HepG2 (cell line): Measurements from ENCODE around the gene ADAMTS2. TPM values are rescaled to one million over a fixed set of nuclear protein-coding genes. Genes with fewer than 3 reads are reported as not detected.

Source experiments
- ATAC-seq: fragments of 200-7000 bp; cut with Tn5 transposase; 3 replicates; pipeline ENCODE4 v1.9.1; 2020; ENCODE audit warnings: mild to moderate bottlenecking, moderate library complexity
- BruUV-seq: library from RNA; stranded (reverse); fragments of 400-500 nt; replicated peaks from 2 replicates; lab custom pipeline; 2021; lab: Mats Ljungman, UMichigan
- CTCF ChIA-PET: fragments of 300-600 bp; formaldehyde crosslinking; extraction: SDS; loops from one replicate; lab custom pipeline; 2021; ENCODE audit warnings: low total read pairs, inconsistent platforms, low intra/inter-chr PET ratio; lab: Yijun Ruan, JAX
- POLR2A ChIA-PET: fragments of 350-600 bp; sonication (Branson Sonifier 250); formaldehyde crosslinking; loops from one replicate; lab custom pipeline; 2020; ENCODE audit warnings: antibody characterized with exemption, inconsistent platforms; lab: Yijun Ruan, JAX
- DNase-seq: peaks from one replicate; pipeline ENCODE4 v3.0.0-alpha.2; 2015; ENCODE audit warnings: low spot score
- FAIRE-seq: peaks from 3 replicates; lab custom pipeline; 2011; peaks lifted over from hg19 to GRCh38; lab: Jason Lieb, UNC
- H2AFZ ChIP-seq: one replicate; pipeline ENCODE4 v1.6.1; 2011; ENCODE audit warnings: low read length, inconsistent platforms
- H3K27ac ChIP-seq: fragments of 300-600 bp; 3 replicates; pipeline ENCODE4 v1.8.0; 2011; ENCODE audit warnings: mixed run types, mild to moderate bottlenecking, mixed read lengths, low read length, inconsistent platforms; ENCODE audit not compliant: insufficient read depth; ENCODE audit errors: extremely low read length
- H3K27me3 ChIP-seq, 2 experiments: fragments of 200-600 bp in 1 of 2; 2 replicates in 1 of 2; 3 replicates in 1 of 2; pipeline versions ENCODE4 v1.6.0 to v1.8.0; 2011; ENCODE audit warnings: low read length in 2 of 2, mild to moderate bottlenecking in 2 of 2, moderate library complexity in 2 of 2, inconsistent platforms in 1 of 2; ENCODE audit not compliant: insufficient read depth in 2 of 2, control insufficient read depth in 1 of 2
- H3K36me3 ChIP-seq, 2 experiments: fragments of 200-600 bp in 1 of 2; replicated peaks in 1 of 2; 2 replicates in 1 of 2; 3 replicates in 1 of 2; pipeline versions ENCODE4 v1.5.1 to v1.8.0; 2011; ENCODE audit warnings: low read length in 2 of 2, inconsistent platforms in 1 of 2; ENCODE audit not compliant: insufficient read depth in 2 of 2, control insufficient read depth in 1 of 2
- H3K4me1 ChIP-seq: 2 replicates; pipeline ENCODE4 v1.5.1; 2012; ENCODE audit warnings: low read length, inconsistent platforms; ENCODE audit not compliant: insufficient read depth
- H3K4me2 ChIP-seq: 2 replicates; pipeline ENCODE4 v1.6.0; 2011; ENCODE audit warnings: low read depth, low read length, inconsistent platforms
- H3K4me3 ChIP-seq, 3 experiments: fragments of 200-600 bp in 1 of 3; sonication (generic), shearing (Covaris generic) in 1 of 3; replicated peaks in 1 of 3; 2 replicates each; pipeline ENCODE4 v1.5.1; 2011 to 2016; ENCODE audit warnings: low read length in 3 of 3, inconsistent platforms in 2 of 3, low read depth in 2 of 3, mild to moderate bottlenecking in 2 of 3, control low read depth in 1 of 3, mixed read lengths in 1 of 3; ENCODE audit not compliant: insufficient read depth in 1 of 3
- H3K79me2 ChIP-seq: one replicate; pipeline ENCODE4 v1.6.1; 2011; ENCODE audit warnings: low read length, inconsistent platforms; ENCODE audit not compliant: insufficient read depth
- H3K9ac ChIP-seq: 2 replicates; pipeline ENCODE4 v1.6.0; 2011; ENCODE audit warnings: mild to moderate bottlenecking, low read depth, low read length, inconsistent platforms; ENCODE audit not compliant: insufficient read depth
- H3K9me3 ChIP-seq: 2 replicates; pipeline ENCODE4 v1.5.1; 2012; ENCODE audit warnings: mild to moderate bottlenecking, low read length
- H4K20me1 ChIP-seq: 2 replicates; pipeline ENCODE4 v1.6.0; 2011; ENCODE audit warnings: inconsistent platforms, mild to moderate bottlenecking, low read length, moderate library complexity; ENCODE audit not compliant: insufficient read depth
- ATF1 ChIP-seq: IDR thresholded peaks from 2 replicates; pipeline ENCODE4 v1.6.1; 2016; ENCODE audit warnings: mild to moderate bottlenecking, control low read depth
- BRD4 ChIP-seq: sonication (generic); formaldehyde crosslinking; IDR thresholded peaks from 2 replicates; pipeline ENCODE4 v1.4.0; 2020; ENCODE audit warnings: missing genetic modification reagents
- CENPX ChIP-seq: sonication (generic); formaldehyde crosslinking; IDR thresholded peaks from 2 replicates; pipeline ENCODE4 v1.9.0; 2021; ENCODE audit warnings: mild to moderate bottlenecking, missing genetic modification reagents, moderate library complexity
- EED ChIP-seq: sonication (generic); formaldehyde crosslinking; IDR thresholded peaks from 2 replicates; pipeline ENCODE4 v1.5.0; 2020; ENCODE audit warnings: mild to moderate bottlenecking, missing genetic modification reagents
- FOXP1 ChIP-seq, 2 experiments: fragments of 450-650 bp in 1 of 2; IDR thresholded peaks; 2 replicates each; pipeline ENCODE4 v1.6.1; 2017 to 2018; ENCODE audit warnings: antibody characterized with exemption in 1 of 2
- HMG20B ChIP-seq: conservative IDR thresholded peaks from 2 replicates; pipeline ENCODE4 v1.6.1; 2016; ENCODE audit warnings: missing genetic modification reagents, missing compliant biosample characterization
- RNF2 ChIP-seq: fragments of 450-650 bp; conservative IDR thresholded peaks from 2 replicates; pipeline ENCODE4 v1.6.1; 2016; ENCODE audit warnings: low read depth
- ZBTB25 ChIP-seq: IDR thresholded peaks from 2 replicates; pipeline ENCODE4 v1.6.1; 2018; ENCODE audit warnings: missing genetic modification reagents
- ZIK1 ChIP-seq: sonication (generic); formaldehyde crosslinking; IDR thresholded peaks from 2 replicates; pipeline ENCODE4 v1.5.0; 2020; ENCODE audit warnings: mild to moderate bottlenecking, low read depth, missing genetic modification reagents, borderline replicate concordance
- ZNF263 ChIP-seq: sonication (generic); formaldehyde crosslinking; IDR thresholded peaks from 2 replicates; pipeline ENCODE4 v1.4.0; 2020; ENCODE audit warnings: missing genetic modification reagents
- ZNF550 ChIP-seq: sonication (generic); formaldehyde crosslinking; IDR thresholded peaks from 2 replicates; pipeline ENCODE4 v1.4.0; 2020; ENCODE audit warnings: mild to moderate bottlenecking, missing genetic modification reagents, borderline replicate concordance
- ZNF709 ChIP-seq: sonication (generic); formaldehyde crosslinking; IDR thresholded peaks from 2 replicates; pipeline ENCODE4 v1.5.0; 2020; ENCODE audit warnings: mild to moderate bottlenecking, missing genetic modification reagents
- WGBS: methylation state at CpG from one replicate; pipeline ENCODE4 v1.1.6; 2017; ENCODE audit warnings: low lambda C conversion rate; 5-methylcytosine and 5-hydroxymethylcytosine counted together
- in situ Hi-C: cut with HindIII; loops from 2 replicates; pipeline ENCODE4 v1.10.0; 2017; ENCODE audit warnings: low pct_unique_long_range_greater_than_20kb; ENCODE audit not compliant: extremely low pct_ligation_motif_present
- intact Hi-C: fragments of 100-400 bp; cut with micrococcal nuclease; formaldehyde crosslinking; loops from one replicate; pipeline ENCODE4 v1.10.0; 2022; ENCODE audit not compliant: unreplicated experiment
- polyA plus RNA-seq, 8 experiments: library from polyadenylated mRNA; depleted of rRNA in 3 of 8; stranded (reverse) in 7 of 8; unstranded in 1 of 8; fragments of >200 nt; fragmentation: Illumina TruSeq in 4 of 8; extraction: Trizol in 4 of 8; gene quantifications; 2 replicates each; pipeline versions ENCODE4 v1.2.1 to v1.2.3, GENCODE V29; 2011 to 2016; ENCODE audit warnings: low read depth in 4 of 8, missing spikeins in 1 of 8, mixed read lengths in 1 of 8; ENCODE audit not compliant: insufficient read depth in 1 of 8
- total RNA-seq, 5 experiments: library from RNA; depleted of rRNA; stranded (reverse); fragments of >200 nt; fragmentation: Illumina TruSeq; extraction: Trizol; gene quantifications; 2 replicates each; pipeline ENCODE4 v1.2.3, GENCODE V29; 2016; ENCODE audit warnings: low read depth in 1 of 5

The ADAMTS2 gene
- total and polyA plus RNA-seq, 2 of the 13 experiments (the other 11 are each of a cell fraction or from before 2014, with no cell fraction given): 0.24 to 3.5 TPM

- intact Hi-C loops: no loop called here
- Histone ChIP-seq H3K9ac (no peak overlapping the region), H3K4me3 (no peak overlapping the region), H3K4me2 (no peak overlapping the region), H3K36me3 (no peaks in the 10 kb centered on the region), H3K9me3 (no peaks in the 10 kb centered on the region), H4K20me1 (no peaks in the 10 kb centered on the region), H3K4me1 (0 out of 2 replicates have a peak, but pooled peaks cover 9% of the 10 kb centered on the region), H3K27ac (no peak overlapping the region), H2AFZ (no peak overlapping the region), H3K79me2 (no peaks in the 10 kb centered on the region), H3K27me3 (peaks cover 0 to 4% of the 10 kb centered on the region in 2 experiments; a peak in 2 of 5 replicates)
- POLR2A ChIA-PET: no interaction called here
- 11% methylated on average over 3 of the region's 3 CpGs for WGBS
- in situ Hi-C loops: no loop called here
- FAIRE-seq (no peak), DNase-seq (no peak), ATAC-seq (no peak; the same call in 2 of the 3 replicates)
- CTCF ChIA-PET: no interaction called here
- BruUV-seq: no TSS peak
- no peak for TF ChIP-seq RNF2
- TF ChIP-seq ZNF263: peak; percentile 39; the same call in 1 of the 2 replicates
- no peak for TF ChIP-seq ZNF550
- TF ChIP-seq FOXP1 (IDR thresholded peaks at IDR 0.05): no peak
- TF ChIP-seq FOXP1 (CRISPR knock-in tag; IDR thresholded peaks at IDR 0.05): peak; percentile 31; the same call in 1 of the 2 replicates
- no peak for TF ChIP-seq ATF1 (CRISPR knock-in tag)
These were observed 101.9 kb downstream of the ADAMTS2 start for GRCh38 chr5:179243333-179243732.

GRCh38 chr5:179242676-179243075 lies 102.6 kb downstream of the ADAMTS2 start:
- no TSS peak for BruUV-seq
- Histone ChIP-seq H3K27me3 (peaks cover 0 to 4% of the 10 kb centered on the region in 2 experiments; a peak in 2 of 5 replicates), H3K79me2 (no peaks in the 10 kb centered on the region), H3K9ac (no peak overlapping the region), H3K27ac (no peak overlapping the region), H3K36me3 (no peaks in the 10 kb centered on the region), H3K9me3 (no peaks in the 10 kb centered on the region), H3K4me3 (no peak overlapping the region), H3K4me1 (0 out of 2 replicates have a peak, but pooled peaks cover 9% of the 10 kb centered on the region), H2AFZ (no peak overlapping the region), H3K4me2 (no peak overlapping the region), H4K20me1 (no peaks in the 10 kb centered on the region)
- TF ChIP-seq CENPX (CRISPR knock-in tag): no peak
- no peak for TF ChIP-seq BRD4
- TF ChIP-seq ZBTB25 (CRISPR knock-in tag): no peak
- TF ChIP-seq HMG20B: no peak
- TF ChIP-seq ZNF709: no peak
- no peak for TF ChIP-seq ZIK1
- no peak for TF ChIP-seq EED (CRISPR knock-in tag)
- in situ Hi-C loops: no loop called here
- 57% methylated on average over 6 of the region's 6 CpGs for WGBS
- intact Hi-C loops: no loop called here
- FAIRE-seq (no peak), DNase-seq (no peak), ATAC-seq (no peak)
- POLR2A ChIA-PET: no interaction called here
- CTCF ChIA-PET: no interaction called here
